SK-N-SH (cell line): ENCODE results near the gene STARD7. TPM values are rescaled to one million over a fixed set of nuclear protein-coding genes. Genes with fewer than 3 reads are reported as not detected.

ENCODE experiments used
- CTCF ChIA-PET: fragments of 300-600, 350-600 bp; formaldehyde crosslinking; extraction: SDS; loops from one replicate; lab custom pipeline; 2021; lab: Yijun Ruan, JAX
- POLR2A ChIA-PET: fragments of 350-600 bp; sonication (Branson Sonifier 250); formaldehyde crosslinking; extraction: SDS; loops from one replicate; lab custom pipeline; 2020; ENCODE audit warnings: antibody characterized with exemption, inconsistent platforms; lab: Yijun Ruan, JAX
- DNase-seq: peaks from one replicate; pipeline ENCODE4 v3.0.0; 2012
- H2AFZ ChIP-seq: fragments of 200-600 bp; sonication (generic); 2 replicates; pipeline ENCODE4 v1.8.1; 2016; ENCODE audit warnings: antibody characterized with exemption, mild to moderate bottlenecking, low read depth
- H3F3A ChIP-seq: fragments of 200-600 bp; sonication (generic); replicated peaks from 2 replicates; pipeline ENCODE3; 2016; ENCODE audit warnings: antibody characterized with exemption, mild to moderate bottlenecking; ENCODE audit not compliant: insufficient read depth
- H3K27ac ChIP-seq, 2 experiments: fragments of 200-500 bp in 1 of 2; fragments of 200-600 bp in 1 of 2; sonication (Bioruptor generic) in 1 of 2; sonication (generic), shearing (Covaris generic) in 1 of 2; 2 replicates each; pipeline versions ENCODE4 v1.5.1 to v1.6.1; 2014 to 2016; ENCODE audit warnings: low read depth in 2 of 2, inconsistent platforms in 1 of 2, low read length in 1 of 2, mild to moderate bottlenecking in 1 of 2, mixed read lengths in 1 of 2
- H3K27me3 ChIP-seq: fragments of 200-600 bp; sonication (generic), shearing (Covaris generic); 2 replicates; pipeline ENCODE4 v1.6.1; 2016; ENCODE audit warnings: mixed run types; ENCODE audit not compliant: insufficient read depth
- H3K36me3 ChIP-seq, 2 experiments: fragments of 200-500 bp in 1 of 2; fragments of 200-600 bp in 1 of 2; sonication (Bioruptor generic) in 1 of 2; sonication (generic) in 1 of 2; replicated peaks in 1 of 2; 2 replicates each; pipeline versions ENCODE3 to v1.5.1; 2014 to 2016; ENCODE audit warnings: low read length in 1 of 2, mild to moderate bottlenecking in 1 of 2; ENCODE audit not compliant: insufficient read depth in 2 of 2, control insufficient read depth in 1 of 2
- H3K4me1 ChIP-seq, 2 experiments: fragments of 200-500 bp in 1 of 2; fragments of 200-600 bp in 1 of 2; sonication (Bioruptor generic) in 1 of 2; sonication (generic), shearing (Covaris generic) in 1 of 2; 2 replicates each; pipeline versions ENCODE4 v1.5.1 to v1.6.1; 2014 to 2016; ENCODE audit warnings: low read depth in 1 of 2, low read length in 1 of 2, mixed run types in 1 of 2; ENCODE audit not compliant: insufficient read depth in 2 of 2, control insufficient read depth in 1 of 2
- H3K4me2 ChIP-seq: fragments of 200-600 bp; sonication (generic), shearing (Covaris generic); 2 replicates; pipeline ENCODE4 v1.6.1; 2017; ENCODE audit warnings: mixed run types
- H3K4me3 ChIP-seq, 2 experiments: fragments of 200-500 bp in 1 of 2; fragments of 200-600 bp in 1 of 2; sonication (Bioruptor generic) in 1 of 2; sonication (generic), shearing (Covaris generic) in 1 of 2; 2 replicates each; pipeline versions ENCODE4 v1.5.1 to v1.8.1; 2014 to 2016; ENCODE audit warnings: low read depth in 2 of 2, inconsistent platforms in 1 of 2, low read length in 1 of 2, mild to moderate bottlenecking in 1 of 2, mixed read lengths in 1 of 2, moderate library complexity in 1 of 2
- H3K79me2 ChIP-seq: fragments of 200-600 bp; sonication (generic); 2 replicates; pipeline ENCODE4 v1.8.1; 2017; ENCODE audit warnings: mild to moderate bottlenecking; ENCODE audit not compliant: insufficient read depth
- H3K9ac ChIP-seq: fragments of 200-600 bp; sonication (generic); 2 replicates; pipeline ENCODE4 v1.6.1; 2017; ENCODE audit warnings: mixed run types
- H3K9me2 ChIP-seq: fragments of 200-600 bp; sonication (generic); 2 replicates; pipeline ENCODE4 v1.6.1; 2017; ENCODE audit warnings: mixed run types
- H3K9me3 ChIP-seq: fragments of 200-600 bp; sonication (generic); 2 replicates; pipeline ENCODE4 v1.6.1; 2017; ENCODE audit warnings: mixed run types, mild to moderate bottlenecking, moderate library complexity
- H4K20me1 ChIP-seq: fragments of 200-600 bp; sonication (generic); 2 replicates; pipeline ENCODE4 v1.6.1; 2017; ENCODE audit warnings: mild to moderate bottlenecking, mixed run types; ENCODE audit not compliant: insufficient read depth
- GABPA ChIP-seq: IDR thresholded peaks from 2 replicates; pipeline ENCODE4 v1.4.0; 2012; ENCODE audit warnings: low read depth, mild to moderate bottlenecking
- MEF2A ChIP-seq: IDR thresholded peaks from 2 replicates; pipeline ENCODE4 v1.4.0; 2012; ENCODE audit warnings: low read depth, borderline replicate concordance
- NFIC ChIP-seq: IDR thresholded peaks from 2 replicates; pipeline ENCODE4 v1.4.0; 2012; ENCODE audit warnings: borderline replicate concordance
- USF1 ChIP-seq: IDR thresholded peaks from 2 replicates; pipeline ENCODE4 v1.4.0; 2012; ENCODE audit warnings: low read depth, borderline replicate concordance
- USF2 ChIP-seq: fragments of 150-350 bp; IDR thresholded peaks from 2 replicates; pipeline ENCODE4 v1.6.1; 2017; ENCODE audit warnings: antibody characterized with exemption, low read length, low read depth, borderline replicate concordance
- ZBTB33 ChIP-seq: IDR thresholded peaks from 2 replicates; pipeline ENCODE4 v1.4.0; 2012; ENCODE audit warnings: low read depth, borderline replicate concordance
- WGBS: methylation state at CpG from one replicate; pipeline ENCODE4 v1.1.6; 2017; ENCODE audit warnings: low lambda C conversion rate; 5-methylcytosine and 5-hydroxymethylcytosine counted together
- polyA plus RNA-seq, 3 experiments: library from polyadenylated mRNA; depleted of rRNA; stranded (reverse); fragments of >200 nt; gene quantifications; 2 replicates each; pipeline ENCODE4 v1.2.3, GENCODE V29; 2012

The STARD7 gene
- polyA plus RNA-seq, 1 of the 3 experiments (the other 2 are of a cell fraction): 36.1 TPM

GRCh38 chr2:96145036-96145847 is 63.4 kb downstream of the STARD7 start, which contains the start of gene DUSP2:
TSS of gene DUSP2 (minus strand) at chr2:96145440. CDS start at chr2:96145354, 86 bp downstream.
- DNase-seq: no peak
- H2AFZ ChIP-seq: peak within 1 kb of the TSS; percentile 37; the same call in 1 of the 2 replicates
- peaks cover 33 to 58% of the 10 kb centered on the region in 2 experiments for H3K4me1 ChIP-seq
- peak within 1 kb of the TSS; percentile 69; the same call in 1 of the 2 replicates for H3K4me2 ChIP-seq
- H4K20me1 ChIP-seq: no peaks in the 10 kb centered on the region
- peak within 1 kb of the TSS; percentile 88 to 95 for H3K27ac ChIP-seq
- H3F3A ChIP-seq: peaks cover 29% of the 10 kb centered on the region
- H3K4me3 ChIP-seq: no peak within 1 kb of the TSS; a peak in 1 of 4 replicates
- no peaks in the 10 kb centered on the region for H3K9me2 ChIP-seq
- WGBS: 97% methylated on average over 62 of the region's 94 CpGs
- TF ChIP-seq ZBTB33: no peak
- POLR2A ChIA-PET: no interaction called here
- no peaks in the 10 kb centered on the region for H3K27me3 ChIP-seq
- CTCF ChIA-PET: interaction anchor here (3.8 to 4.4 kb wide), 2 partner anchors 27 to 29 kb away, joined by 27 to 28 read pairs; partner anchors contain the start of gene ADRA2B
- peaks cover 12% of the 10 kb centered on the region; the same call in 1 of the 2 replicates for H3K79me2 ChIP-seq
- no peaks in the 10 kb centered on the region for H3K9me3 ChIP-seq
- H3K36me3 ChIP-seq: no peaks in the 10 kb centered on the region
- peak within 1 kb of the TSS; percentile 62; the same call in 1 of the 2 replicates for H3K9ac ChIP-seq

- Histone ChIP-seq H3K9me2 (no peaks in the 10 kb centered on the region), H3K9me3 (no peaks in the 10 kb centered on the region), H3F3A (peaks cover 29% of the 10 kb centered on the region), H3K9ac (no peak overlapping the region), H3K27ac (no peak overlapping the region; a peak in 1 of 4 replicates), H4K20me1 (no peaks in the 10 kb centered on the region), H3K36me3 (no peaks in the 10 kb centered on the region), H3K4me3 (no peak overlapping the region), H3K4me1 (peaks cover 33 to 58% of the 10 kb centered on the region in 2 experiments), H3K4me2 (no peak overlapping the region), H3K27me3 (no peaks in the 10 kb centered on the region), H3K79me2 (peaks cover 12% of the 10 kb centered on the region; the same call in 1 of the 2 replicates), H2AFZ (no peak overlapping the region)
- TF ChIP-seq USF2: no peak
- TF ChIP-seq GABPA: no peak
- no peak for TF ChIP-seq ZBTB33
- TF ChIP-seq MEF2A: no peak
- no peak for TF ChIP-seq NFIC
- no peak for TF ChIP-seq USF1
- ChIA-PET POLR2A (no interaction called here), CTCF (interaction anchor here (4.0 to 4.3 kb wide), 2 partner anchors 28 to 30 kb away, joined by 18 to 35 read pairs; partner anchors contain the start of gene ADRA2B)
- 91% methylated on average over 24 of the region's 35 CpGs for WGBS
- DNase-seq: no peak
Observed at GRCh38 chr2:96144481-96145035, 64.1 kb downstream of the STARD7 start.
